Dermis lymphatic vessel endothelial cell (primary cell): ENCODE results near the gene GLB1L. TPM values are rescaled to one million over a fixed set of nuclear protein-coding genes. Genes with fewer than 3 reads are reported as not detected.

ENCODE experiments used
- total RNA-seq: library from RNA; depleted of rRNA; stranded (reverse); fragments of >200 nt; gene quantifications from 2 replicates; pipeline ENCODE4 v1.2.1, GENCODE V29; 2014

GLB1L gene
- total RNA-seq = 3.0 and 4.1 TPM in 2 replicates

GRCh38 chr2:219245148-219245898 lies at the start of gene GLB1L, which contains the start of gene STK16:
TSS of gene GLB1L (minus strand) at chr2:219245444. CDS start at chr2:219243573, 1,871 bp downstream.
TSS of gene STK16 (plus strand) at chr2:219245479. CDS start at chr2:219246000, 521 bp downstream.

GRCh38 chr2:219279151-219279915 lies 34.1 kb upstream of the GLB1L start, which contains the start of gene DNAJB2:
TSS of gene DNAJB2 (plus strand) at chr2:219279366. CDS start at chr2:219279834, 468 bp downstream.

GRCh38 chr2:219253753-219254589 lies 8.7 kb upstream of the GLB1L start, which contains the start of gene TUBA4A:
TSS of gene TUBA4A (minus strand) at chr2:219253918. CDS start at chr2:219253858, 60 bp downstream.

GRCh38 chr2:219252900-219253752 lies 7.9 kb upstream of the GLB1L start, which contains the start of gene TUBA4B:
TSS of gene TUBA4B (plus strand) at chr2:219253243. CDS start at chr2:219253408, 165 bp downstream.

GRCh38 chr2:219229305-219230058 lies 15.8 kb downstream of the GLB1L start, which contains the start of the genes ANKZF1 and ATG9A:
TSS of gene ANKZF1 (plus strand) at chr2:219229806. CDS start at chr2:219230258, 452 bp downstream.
TSS of gene ATG9A (minus strand) at chr2:219229636. CDS start at chr2:219228024, 1,612 bp downstream.

GRCh38 chr2:219218732-219219701 lies 26.2 kb downstream of the GLB1L start, which contains the start of gene ABCB6:
TSS of gene ABCB6 (minus strand) at chr2:219218958. CDS start at chr2:219218673, 285 bp downstream.

GRCh38 chr2:219206328-219207133 lies 38.7 kb downstream of the GLB1L start, which contains the start of gene ZFAND2B:
TSS of gene ZFAND2B (plus strand) at chr2:219206782. CDS start at chr2:219206988, 206 bp downstream.

Other genes with a start within 250 kb of the GLB1L start
- gene CFAP65, start 203.9 kb downstream of the GLB1L start, total RNA-seq = not detected in 2 replicates
- gene IHH, start 184.5 kb downstream of the GLB1L start, total RNA-seq = under 0.01 and 0.09 TPM in 2 replicates
- 17.4 and 18.0 TPM in 2 replicates for gene NHEJ1, start 84.6 kb downstream of the GLB1L start, total RNA-seq
- 0.54 and 1.2 TPM in 2 replicates for gene SLC23A3, start 75.4 kb downstream of the GLB1L start, total RNA-seq
- gene CNPPD1, start 68.5 kb downstream of the GLB1L start, total RNA-seq = 22.7 and 28.3 TPM in 2 replicates
- 65.0 and 65.4 TPM in 2 replicates for gene RETREG2, start 67.2 kb downstream of the GLB1L start, total RNA-seq
- gene ZFAND2B, start 38.7 kb downstream of the GLB1L start, total RNA-seq = 19.2 and 30.6 TPM in 2 replicates
- 18.7 and 25.5 TPM in 2 replicates for gene ABCB6, start 26.5 kb downstream of the GLB1L start, total RNA-seq
- gene ATG9A, start 15.8 kb downstream of the GLB1L start, total RNA-seq = 41.2 and 43.8 TPM in 2 replicates
- 20.5 and 22.2 TPM in 2 replicates for gene ANKZF1, start 15.6 kb downstream of the GLB1L start, total RNA-seq
- 17.7 and 20.8 TPM in 2 replicates for gene STK16, start within 50 bp of the GLB1L start, total RNA-seq
- gene TUBA4B, start 7.8 kb upstream of the GLB1L start, total RNA-seq = not detected in 2 replicates
- 10.2 and 11.3 TPM in 2 replicates for gene TUBA4A, start 8.5 kb upstream of the GLB1L start, total RNA-seq
- gene DNAJB2, start 33.9 kb upstream of the GLB1L start, total RNA-seq = 20.8 and 21.1 TPM in 2 replicates
- not detected in 2 replicates for gene PTPRN, start 64.0 kb upstream of the GLB1L start, total RNA-seq
- gene RESP18, start 87.3 kb upstream of the GLB1L start, total RNA-seq = not detected in 2 replicates
- gene DNPEP, start 142.5 kb upstream of the GLB1L start, total RNA-seq = 58.8 and 67.3 TPM in 2 replicates
- not detected in 2 replicates for gene DES, start 172.9 kb upstream of the GLB1L start, total RNA-seq
- gene SPEG, start 189.4 kb upstream of the GLB1L start, total RNA-seq = 0.54 TPM in 1 of 2 replicates, not detected in the other